GM18873 (cell line): ENCODE data around the gene VAMP5.
"Not testable (repeated sequence)": the region's sequence is repeated elsewhere in the genome, so short reads cannot be mapped to it uniquely, and the experiment has no call there.

Experiments
- ATAC-seq: cut with Tn5 transposase; IDR thresholded peaks from one replicate; pipeline ENCODE4 v1.9.1; 2021; ENCODE audit warnings: mild to moderate bottlenecking, moderate library complexity, moderate number of reproducible peaks; ENCODE audit not compliant: unreplicated experiment, low FRiP score

Gene VAMP5

DNA sequence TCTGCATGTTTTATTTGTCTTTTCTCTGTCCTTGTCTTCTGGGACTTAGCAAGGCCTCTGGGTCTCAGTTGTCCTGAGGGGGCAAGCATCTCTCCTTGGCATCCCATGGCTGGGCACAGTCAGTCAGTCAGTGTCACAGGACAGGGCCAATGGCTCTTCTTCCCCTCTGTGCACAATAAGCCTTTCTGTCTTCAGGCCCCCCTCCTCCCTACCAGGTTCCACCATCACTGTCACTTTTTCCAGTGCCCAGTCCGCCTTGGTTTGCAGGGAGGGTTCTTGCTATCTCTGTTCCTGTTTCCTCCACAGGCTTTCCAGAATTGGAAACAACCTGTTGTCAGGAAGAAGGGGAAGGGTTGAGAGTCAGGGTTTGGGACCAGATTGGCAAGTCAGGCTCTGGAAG lies 1.7 kb upstream of the VAMP5 start:
- ATAC-seq = no peak

DNA sequence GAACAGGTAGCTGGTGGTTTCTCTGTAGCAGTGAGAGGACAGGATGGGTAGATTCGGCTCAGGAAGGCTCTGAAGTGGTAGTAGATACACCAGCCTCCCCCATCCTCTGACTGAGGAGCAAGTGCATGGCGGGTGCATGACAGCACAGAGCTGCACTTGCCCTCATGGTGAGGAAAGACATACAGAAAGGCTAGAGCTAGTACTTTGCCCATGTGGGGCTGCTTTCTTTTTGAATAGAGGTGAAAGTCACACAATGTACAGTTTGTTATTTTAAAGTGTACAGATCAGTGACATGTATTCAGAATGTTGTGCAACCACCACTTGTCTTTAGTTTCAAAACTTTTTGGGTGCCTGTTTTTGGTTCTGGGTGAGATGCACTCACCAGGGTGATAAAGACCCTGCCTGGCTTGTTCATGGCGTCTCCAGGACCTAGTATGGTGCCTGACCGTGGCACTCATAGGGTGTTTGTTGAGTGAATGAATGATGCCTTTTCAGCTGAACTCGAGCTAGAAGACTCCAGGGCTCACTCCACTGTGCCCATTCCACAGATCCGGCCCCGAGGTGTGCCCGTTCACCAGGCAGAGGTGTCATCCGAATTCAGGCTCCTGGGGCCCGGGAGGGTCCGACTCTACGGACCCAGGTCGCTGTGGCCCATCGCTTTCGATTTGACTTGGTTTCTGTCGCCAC lies 421 bp upstream of the VAMP5 start:
- no peak for ATAC-seq

- ATAC-seq = peak; percentile 47
These were observed 888 bp downstream of the VAMP5 start for GRCh38 chr2:85584857-85585780.

DNA sequence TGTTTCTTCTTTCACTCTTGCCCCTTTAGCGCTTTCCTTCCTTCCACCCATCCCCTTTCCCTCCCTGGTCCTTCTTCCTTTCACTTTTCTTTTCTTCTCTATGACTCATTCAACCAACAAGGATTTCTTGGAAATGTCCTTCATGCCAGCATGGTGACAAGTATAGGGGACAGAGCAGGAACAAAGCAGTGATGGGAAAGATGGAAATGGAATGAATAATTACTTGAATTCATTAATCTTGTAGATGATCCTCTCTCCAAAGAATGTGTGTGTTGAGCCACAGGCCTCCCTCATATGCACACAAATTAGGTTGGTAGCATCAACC lies 1.5 kb downstream of the VAMP5 start:
- ATAC-seq = no peak

DNA sequence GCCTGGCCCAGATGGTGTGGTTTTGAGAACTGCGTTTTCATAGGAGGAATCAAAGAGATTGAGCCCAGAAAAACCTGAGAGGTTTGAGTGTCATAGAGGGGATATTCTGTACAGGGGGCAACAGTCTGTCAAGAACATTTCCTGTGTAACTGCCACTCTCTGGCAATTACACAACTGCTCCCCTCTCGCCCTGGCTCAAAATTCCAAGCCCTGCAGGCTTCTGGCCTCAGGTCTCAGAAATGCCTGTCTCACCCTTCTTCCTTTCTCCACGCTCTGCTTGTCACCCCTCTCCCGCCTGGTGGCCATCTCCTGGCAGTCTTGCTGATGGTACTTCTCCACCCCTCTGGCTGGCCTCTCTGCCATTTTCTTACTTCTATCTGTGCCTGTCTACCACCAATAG lies 4.0 kb downstream of the VAMP5 start:
- no peak for ATAC-seq

DNA sequence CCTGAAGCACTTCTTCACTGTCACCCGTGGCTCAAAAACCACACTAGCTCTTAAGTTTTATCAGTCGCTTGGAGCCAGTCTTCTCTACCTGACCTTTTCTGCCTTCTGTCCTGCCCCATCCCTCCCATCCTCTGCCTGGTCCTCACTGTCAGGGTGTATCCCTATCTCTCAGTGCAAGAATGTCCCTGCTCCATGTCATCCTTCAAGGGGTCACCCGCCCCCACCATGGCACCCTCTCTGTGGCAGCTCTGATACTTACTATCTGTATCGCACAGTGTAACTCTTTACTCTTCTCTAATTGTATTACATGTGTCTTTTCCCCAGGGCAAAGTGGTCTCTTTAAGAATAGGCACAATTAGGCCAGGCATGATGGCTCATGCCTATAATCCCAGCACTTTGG lies 4.4 kb downstream of the VAMP5 start:
- ATAC-seq = no peak

DNA sequence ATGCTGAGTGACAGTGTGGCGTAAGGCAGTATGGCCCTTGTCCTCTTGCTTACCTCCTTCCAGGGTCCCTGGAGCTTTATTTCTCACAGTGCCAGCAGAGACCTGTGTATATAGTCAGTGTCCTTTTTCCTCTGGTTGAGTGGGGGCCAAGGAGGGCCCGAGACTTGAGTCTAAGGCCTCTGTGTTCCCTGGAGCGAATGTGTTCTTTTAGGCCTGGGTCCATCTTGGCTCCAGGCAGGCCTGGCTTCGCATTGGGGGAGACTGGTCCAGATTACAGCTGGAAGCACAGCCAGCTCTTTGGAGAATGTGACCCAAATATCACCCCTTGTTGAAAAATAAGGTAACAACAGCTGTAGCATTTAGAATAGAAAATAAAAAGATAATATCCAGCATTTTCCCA lies 5.0 kb downstream of the VAMP5 start:
- ATAC-seq = no peak

GRCh38 chr2:85589982-85590791 lies 6.0 kb downstream of the VAMP5 start:
- no peak for ATAC-seq

DNA sequence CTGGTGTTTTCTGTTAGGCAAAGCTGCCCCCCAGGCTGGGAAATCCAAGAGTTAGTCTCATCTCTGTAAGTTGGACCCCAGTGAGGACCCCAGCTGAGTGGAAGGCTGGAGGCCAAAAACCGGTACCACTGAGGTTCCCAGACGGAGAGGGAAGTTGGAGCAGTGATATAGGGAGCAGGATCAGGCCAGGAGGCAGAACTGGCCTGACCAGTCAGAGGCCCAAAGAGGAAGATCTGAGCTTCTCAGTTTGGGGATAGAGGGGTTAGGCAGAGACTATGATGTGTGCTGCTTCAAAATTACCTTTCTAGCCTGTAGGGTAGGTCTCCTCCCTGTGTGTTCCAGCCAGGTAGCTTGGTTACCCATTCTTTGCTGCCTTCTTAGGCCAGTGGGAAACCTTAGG lies 6.7 kb downstream of the VAMP5 start:
- ATAC-seq = no peak

DNA sequence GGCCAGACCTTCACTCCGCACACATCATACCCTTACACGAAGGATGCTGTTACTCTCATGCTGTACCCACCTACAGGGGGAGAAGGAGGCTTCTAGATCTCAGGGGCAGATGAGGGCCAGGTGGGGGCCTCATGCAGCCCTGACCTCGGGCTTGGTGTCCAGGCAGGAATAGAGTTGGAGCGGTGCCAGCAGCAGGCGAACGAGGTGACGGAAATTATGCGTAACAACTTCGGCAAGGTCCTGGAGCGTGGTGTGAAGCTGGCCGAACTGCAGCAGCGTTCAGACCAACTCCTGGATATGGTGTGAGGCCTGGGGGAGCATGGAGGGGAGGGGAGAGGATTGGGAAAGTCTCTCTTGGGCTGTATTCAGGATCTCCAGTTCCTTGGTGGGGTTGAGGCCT lies 7.3 kb downstream of the VAMP5 start:
- no peak for ATAC-seq

GRCh38 chr2:85592299-85592698 lies 8.1 kb downstream of the VAMP5 start:
- not testable (repeated sequence) for ATAC-seq

GRCh38 chr2:85593023-85593422 lies 8.8 kb downstream of the VAMP5 start:
- no peak for ATAC-seq

DNA sequence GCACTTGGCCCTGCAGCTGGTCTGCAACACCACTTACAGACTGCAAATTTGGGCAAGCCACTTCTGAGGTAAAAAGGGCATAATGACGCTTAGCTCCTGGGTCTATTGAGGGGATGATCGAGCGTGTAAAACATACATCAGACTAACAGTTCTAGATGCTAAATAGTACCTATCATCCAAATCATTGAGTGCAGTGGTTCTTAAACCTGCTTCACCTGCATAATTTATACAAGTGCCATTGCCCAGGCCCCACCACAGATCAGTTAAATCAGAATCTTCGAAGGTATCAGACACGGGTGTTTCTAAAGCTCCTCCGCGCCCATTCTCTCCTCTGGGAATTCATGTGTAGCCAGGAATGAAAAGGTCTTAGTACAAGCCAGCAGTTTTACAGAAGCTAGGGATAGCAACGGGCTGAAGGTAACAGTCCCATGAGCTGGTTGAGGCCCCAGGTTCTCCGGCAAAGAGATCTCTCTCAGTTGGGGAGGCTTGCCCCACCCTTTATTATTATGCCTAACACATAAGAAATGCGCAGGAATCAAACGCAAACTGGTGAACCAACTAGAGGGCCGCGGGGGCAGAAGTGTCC lies 10.6 kb downstream of the VAMP5 start:
- no peak for ATAC-seq

- ATAC-seq = peak; percentile 99
These were observed 11.2 kb downstream of the VAMP5 start, which contains the start of gene RNF181 for GRCh38 chr2:85595301-85596025. Gene RNF181, plus strand, starts transcription at chr2:85595745. Its CDS starts 19 bp downstream, at chr2:85595764.

GRCh38 chr2:85596026-85596333 lies 11.7 kb downstream of the VAMP5 start:
- ATAC-seq = no peak

DNA sequence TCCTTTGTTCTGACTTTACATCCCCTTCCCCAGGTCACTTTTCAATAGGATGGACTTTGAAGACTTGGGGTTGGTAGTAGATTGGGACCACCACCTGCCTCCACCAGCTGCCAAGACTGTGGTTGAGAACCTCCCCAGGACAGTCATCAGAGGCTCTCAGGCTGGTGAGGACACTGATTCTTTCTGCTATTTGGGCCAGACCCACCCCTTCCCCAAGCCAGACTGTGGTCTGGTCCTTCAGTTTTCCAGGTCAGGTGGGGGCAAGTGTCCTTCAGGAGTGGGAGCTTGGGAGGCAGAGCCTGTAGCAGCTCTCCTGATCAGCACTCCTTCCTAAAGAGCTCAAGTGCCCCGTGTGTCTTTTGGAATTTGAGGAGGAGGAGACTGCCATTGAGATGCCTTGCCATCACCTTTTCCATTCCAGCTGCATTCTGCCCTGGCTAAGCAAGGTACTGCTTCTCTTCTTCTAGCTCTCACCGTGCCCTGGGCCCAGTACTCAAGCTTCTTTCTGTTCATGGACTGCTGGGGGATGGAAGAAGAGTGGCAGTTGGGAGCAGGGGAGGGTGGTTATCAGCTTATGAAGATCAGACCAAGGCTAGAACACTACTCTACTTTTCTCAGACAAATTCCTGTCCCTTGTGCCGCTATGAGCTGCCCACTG lies 12.4 kb downstream of the VAMP5 start:
- ATAC-seq = no peak

DNA sequence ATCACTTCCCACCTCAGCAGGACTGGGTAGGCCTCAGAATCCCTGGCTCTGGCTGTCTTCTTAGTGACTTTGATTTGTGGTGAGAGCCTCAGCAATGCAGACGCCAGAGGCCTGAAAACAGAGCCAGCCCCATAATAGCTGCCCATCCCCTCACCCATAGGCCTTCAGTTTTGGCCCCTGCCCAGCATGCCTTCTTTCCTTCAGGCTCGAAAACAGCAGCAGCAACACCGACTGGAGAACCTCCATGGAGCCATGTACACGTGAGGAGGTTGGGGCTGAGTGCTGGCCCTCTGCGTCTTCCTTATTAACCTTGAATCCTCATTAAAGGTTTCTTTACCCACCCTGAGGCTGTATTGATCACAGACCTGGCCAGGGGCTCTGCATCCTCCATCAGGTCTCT lies 13.0 kb downstream of the VAMP5 start:
- no peak for ATAC-seq

GRCh38 chr2:85598594-85599340 lies 14.5 kb downstream of the VAMP5 start:
- no peak for ATAC-seq
